G401 (cell line): ENCODE results near the gene MUC6. TPM values are rescaled to one million over a fixed set of nuclear protein-coding genes. Genes with fewer than 3 reads are reported as not detected.
A peak's percentile ranks its signal among the peaks of the same experiment; 100 is the strongest.
"Not testable (repeated sequence)": the region's sequence is repeated elsewhere in the genome, so short reads cannot be mapped to it uniquely, and the experiment has no call there.

Experiments used
- DNase-seq: peaks from one replicate; pipeline ENCODE4 v3.0.0-alpha.2; 2015; ENCODE audit warnings: low spot score
- in situ Hi-C: cut with HindIII; loops from 2 replicates; pipeline ENCODE4 v1.10.0; 2016; ENCODE audit warnings: low sequenced_read_pairs, mixed read lengths
- total RNA-seq: library from RNA; depleted of rRNA; stranded (reverse); fragments of >200 nt; shearing (Covaris generic); gene quantifications from 2 replicates; pipeline ENCODE4 v1.2.3, GENCODE V29; 2014

Gene MUC6
- total RNA-seq, 1 experiment from 2014 or later, result not detected

DNA sequence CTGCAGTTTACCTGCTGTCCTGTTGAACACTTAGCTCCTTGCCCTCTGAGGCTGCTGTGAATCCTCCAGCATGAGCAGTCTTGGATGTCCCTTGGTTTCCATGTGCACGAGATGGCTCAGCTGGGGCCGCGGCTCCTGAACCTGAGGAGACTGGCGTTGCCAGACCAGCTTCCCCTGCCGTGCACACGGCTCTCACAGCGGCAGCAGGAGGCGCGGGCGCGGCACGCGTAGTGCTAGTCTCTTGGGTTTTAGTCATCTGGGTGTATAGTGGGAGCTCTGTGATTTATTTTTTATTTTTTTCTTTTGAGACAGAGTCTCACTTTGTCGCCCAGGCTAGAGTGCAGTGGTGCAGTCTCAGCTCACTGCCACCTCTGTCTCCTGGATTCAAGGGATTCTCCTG is 54.8 kb downstream of the MUC6 start:
- in situ Hi-C loops, result no loop called here
- DNase-seq, result no peak

DNA sequence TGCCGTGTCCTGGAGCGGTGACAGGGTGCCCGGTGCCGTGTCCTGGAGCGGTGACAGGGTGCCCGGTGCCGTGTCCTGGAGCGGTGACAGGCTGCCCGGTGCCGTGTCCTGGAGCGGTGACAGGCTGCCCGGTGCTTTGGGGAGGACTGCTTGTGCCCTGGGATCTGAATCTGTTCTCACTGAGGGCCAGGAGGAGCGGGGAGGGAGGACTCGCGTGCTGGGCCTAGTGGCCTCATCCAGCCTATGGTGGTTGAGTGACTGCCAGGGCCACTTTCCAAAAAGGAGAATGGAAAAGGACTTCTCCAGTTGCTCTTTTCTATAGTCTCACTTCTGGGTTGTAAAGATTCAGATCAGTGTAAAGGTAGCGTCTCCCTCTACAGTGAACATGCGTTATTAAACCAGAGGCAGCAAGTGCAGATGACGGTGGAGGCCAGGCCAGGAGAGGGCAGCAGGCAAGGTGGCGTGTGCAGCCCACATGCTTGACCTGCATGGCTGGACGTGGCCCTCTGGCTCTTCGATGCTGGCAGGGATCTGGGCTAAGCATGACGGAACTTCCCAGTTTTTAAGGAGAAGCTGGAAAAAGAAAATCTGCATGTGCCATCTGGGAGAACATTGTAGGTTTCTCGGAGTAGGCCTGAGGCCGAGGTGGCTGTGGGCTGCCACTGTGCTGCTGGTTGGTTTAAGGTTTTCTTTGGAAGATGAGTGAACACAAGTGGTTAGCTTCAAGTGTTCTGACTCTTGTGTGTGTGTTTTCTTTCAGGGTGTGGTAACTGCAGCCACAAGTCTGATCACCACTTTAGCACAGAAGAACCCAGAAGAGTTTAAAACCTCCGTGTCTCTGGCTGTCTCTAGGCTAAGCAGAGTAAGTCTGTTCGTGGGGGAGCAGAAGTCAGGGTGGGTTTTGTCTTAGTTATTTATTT is 55.8 kb downstream of the MUC6 start:
- in situ Hi-C loops, result no loop called here
- peak; percentile 85 for DNase-seq

DNA sequence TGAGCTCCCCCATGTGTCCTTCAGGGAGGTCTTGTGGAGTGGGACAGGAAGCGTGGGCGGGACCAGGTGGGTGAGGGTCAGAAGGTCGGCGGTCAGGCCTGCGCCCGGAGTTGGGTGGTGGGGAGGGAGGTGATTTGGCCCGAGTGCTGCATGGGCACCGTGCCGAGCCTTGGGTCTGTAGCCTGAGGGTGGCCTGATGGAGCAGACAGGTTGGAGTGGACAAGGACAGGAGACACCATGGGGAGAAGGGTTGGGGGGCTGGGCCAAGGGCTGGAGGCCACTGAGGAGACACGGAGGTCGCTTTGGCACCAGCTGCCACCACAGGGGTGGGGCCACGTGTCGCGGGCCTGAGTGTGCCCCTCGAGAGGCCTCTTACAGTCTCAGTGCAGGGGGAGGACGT is 57.7 kb downstream of the MUC6 start:
- no peak for DNase-seq
- in situ Hi-C loops, result no loop called here

DNA sequence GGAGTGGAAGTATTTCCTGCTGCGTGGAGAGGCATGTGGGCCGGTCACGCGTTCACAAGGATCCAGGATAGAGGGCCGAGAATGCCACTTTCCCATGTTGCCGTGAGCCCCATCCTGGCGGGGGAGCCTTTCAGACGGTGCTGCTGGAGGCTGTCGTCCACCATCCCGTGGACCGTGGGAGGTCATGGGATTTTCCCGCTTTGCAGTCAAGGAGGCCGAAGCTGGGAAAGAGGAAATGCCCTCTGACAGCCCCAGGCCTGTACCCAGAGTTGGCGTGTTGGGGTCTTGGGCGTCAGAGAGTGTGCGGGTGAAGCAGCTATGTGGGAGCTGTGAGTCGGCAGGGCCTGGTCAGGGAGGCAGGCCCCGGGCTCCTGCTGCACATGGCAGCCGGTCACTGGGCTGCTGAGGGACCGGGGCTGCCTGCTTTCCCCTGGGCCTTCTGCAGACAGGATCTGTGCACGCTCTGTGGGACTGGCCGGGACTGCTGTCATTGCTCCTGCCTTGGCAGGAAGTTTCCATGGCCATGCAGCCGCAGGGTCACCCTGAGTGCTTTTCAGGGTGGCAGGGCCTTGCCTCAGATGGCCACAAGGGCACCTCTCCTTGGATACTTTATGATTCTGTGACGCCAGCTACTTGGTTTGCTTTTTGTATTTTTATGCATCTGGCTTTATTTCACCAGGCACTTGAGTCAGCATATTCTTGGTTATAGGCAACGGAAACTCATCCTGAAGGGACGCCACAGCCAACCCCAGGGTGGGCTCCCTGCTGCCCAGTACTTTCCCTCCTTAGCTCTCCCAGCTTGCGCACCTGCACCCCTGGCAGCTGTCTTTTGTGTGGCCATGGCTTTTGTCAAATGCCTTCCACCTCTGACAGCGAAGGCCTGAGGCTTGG is 58.4 kb downstream of the MUC6 start:
- in situ Hi-C loops, result no loop called here
- no peak for DNase-seq

DNA sequence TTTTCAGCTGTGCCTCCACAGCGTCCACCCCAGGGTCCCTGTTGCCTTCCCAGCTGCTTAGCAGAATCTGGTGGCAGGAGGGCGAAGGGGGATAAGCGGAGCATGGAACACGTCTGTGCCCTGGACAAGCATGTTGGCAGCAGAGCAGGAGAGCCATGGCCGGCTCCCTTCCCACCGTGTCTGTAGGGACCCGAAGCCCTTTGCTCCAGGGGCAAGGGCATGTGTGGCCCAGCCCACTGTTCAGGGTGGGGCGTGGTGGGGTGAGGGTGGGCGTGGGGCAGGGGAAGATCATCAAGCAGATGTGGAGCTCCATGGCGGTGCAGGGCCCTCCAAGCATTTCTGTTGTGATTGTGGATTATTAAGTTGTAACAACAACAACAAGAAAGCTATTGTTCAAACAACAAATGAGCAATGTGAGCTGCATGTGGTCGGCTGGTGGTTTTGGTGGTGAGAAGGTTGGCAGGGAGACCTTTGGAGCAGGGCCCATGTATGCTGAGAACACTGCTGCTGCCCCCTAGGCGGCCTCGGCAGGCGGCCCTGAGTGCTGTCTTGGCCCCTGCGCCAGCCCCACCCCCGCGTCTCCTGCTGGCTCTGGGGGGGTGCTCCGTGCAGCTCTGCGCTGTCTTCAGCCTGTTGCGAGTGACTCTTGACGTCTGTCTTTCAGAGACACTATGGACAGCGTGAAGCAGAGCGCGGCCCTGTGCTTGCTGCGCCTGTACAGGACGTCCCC is 59.9 kb downstream of the MUC6 start:
- in situ Hi-C loops, result no loop called here
- DNase-seq, result no peak

DNA sequence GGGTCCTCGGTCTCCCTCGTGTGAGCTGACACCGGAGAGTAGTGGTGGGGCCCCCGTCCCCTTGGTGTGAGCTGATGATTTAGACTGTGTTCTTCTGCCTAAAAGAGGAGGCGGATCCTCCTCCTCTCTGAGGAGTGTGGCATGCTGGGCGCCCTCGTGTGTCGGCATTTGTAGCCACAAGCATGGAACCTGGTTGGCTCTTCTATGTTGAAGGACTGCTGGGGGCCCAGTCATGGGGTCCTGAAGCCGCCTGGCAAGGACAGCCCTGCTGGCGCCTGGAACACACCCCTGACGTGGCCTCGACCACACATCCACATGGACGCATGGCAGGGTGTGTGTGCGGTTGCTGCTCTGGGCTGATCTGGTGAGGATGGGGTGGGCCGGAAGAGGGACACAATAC is 60.7 kb downstream of the MUC6 start:
- peak; percentile 74 for DNase-seq
- in situ Hi-C loops, result no loop called here

DNA sequence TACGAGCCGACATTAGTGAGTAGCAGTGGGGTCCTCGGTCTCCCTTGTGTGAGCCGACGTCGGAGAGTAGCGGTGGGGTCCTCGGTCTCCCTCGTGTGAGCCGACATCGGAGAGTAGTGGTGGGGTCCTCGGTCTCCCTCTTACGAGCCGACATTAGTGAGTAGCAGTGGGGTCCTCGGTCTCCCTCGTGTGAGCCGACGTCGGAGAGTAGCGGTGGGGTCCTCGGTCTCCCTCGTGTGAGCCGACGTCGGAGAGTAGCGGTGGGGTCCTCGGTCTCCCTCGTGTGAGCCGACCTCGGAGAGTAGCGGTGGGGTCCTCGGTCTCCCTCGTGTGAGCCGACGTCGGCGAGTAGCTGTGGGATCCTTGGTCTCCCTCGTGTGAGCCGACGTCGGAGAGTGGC is 61.1 kb downstream of the MUC6 start:
- DNase-seq, in situ Hi-C loops: not testable (repeated sequence)

DNA sequence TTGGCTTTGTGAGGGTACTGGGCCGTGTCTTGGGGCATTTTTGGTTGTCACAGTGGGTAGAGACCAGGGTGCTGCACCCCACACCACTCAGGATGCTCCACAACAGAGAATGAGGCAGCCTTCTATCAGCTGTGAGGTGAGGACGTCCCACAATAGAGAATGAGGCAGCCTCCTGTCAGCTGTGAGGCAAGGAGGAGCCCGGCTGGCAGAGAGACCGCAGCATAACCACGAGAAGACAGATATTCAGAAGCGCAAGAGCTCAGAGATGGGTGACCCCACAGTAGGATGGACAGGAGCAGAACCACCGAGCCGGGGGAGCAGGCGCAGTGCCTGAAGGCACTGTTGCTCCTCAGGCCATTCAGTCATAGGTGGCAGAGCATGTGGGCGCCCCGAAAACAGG is 63.3 kb downstream of the MUC6 start:
- in situ Hi-C loops, result no loop called here

DNA sequence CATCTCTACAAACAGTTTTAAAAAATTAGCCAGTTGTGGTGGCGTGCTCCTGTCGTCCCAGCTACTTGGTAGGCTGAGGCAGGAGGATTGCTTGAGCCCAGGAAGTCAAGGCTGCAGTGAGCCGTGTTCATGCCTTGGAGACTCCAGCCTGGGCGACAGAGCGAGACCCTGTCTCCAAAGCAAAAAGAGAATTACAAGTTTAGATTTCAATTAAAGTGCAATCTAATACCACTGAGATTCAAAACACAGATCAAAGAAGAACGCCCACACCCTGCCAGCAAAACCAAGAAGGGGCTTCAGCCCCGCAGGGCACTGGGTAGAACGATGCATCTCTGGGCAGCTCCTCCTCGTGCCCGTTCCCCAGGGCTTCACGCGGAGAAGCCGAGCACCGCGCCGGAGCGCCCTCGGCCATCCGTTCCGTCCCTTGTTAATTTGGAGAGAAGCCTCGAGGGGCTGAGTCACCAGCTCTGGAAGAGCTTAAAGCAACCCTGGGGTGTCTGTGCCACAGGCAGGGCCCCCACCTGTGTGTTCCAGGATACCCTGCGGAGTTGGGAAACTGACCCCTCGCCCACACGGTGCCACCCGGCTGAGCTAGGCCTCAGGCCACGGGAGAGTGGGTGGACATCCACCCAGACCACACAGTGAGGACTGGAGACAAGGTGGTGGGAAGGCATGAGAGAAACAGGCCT is 63.9 kb downstream of the MUC6 start:
- DNase-seq, result no peak
- in situ Hi-C loops, result no loop called here

More for the DNA sequence above, 63.3 kb downstream of the MUC6 start:
- DNase-seq, result no peak

DNA sequence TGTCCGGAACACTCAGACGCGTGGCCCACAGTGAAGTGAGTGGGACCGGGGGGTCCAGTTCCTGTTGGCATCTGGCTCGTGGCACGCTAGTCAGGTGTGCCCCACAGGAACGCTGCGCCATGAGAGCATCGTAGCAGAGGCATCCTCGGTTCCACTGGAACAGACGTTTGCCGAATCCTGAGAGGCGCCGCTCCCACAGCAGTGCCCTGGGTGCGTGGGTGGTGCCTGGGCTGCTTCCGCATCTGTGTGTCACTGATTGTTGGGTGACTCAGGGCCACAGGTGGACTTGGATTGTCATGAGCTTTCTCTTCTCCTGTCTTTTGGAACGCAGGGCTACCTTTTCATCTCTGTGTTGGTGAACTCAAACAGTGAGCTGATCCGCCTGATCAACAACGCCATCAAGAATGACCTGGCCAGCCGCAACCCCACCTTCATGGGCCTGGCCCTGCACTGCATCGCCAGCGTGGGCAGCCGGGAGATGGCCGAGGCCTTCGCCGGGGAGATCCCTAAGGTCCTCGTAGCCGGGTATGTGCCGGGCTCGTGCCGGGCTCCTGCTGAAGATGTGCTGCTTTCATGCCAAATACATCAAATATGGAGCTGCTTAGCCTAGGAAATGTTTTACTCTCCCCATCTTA is 64.7 kb downstream of the MUC6 start:
- DNase-seq, result no peak
- in situ Hi-C loops, result no loop called here

DNA sequence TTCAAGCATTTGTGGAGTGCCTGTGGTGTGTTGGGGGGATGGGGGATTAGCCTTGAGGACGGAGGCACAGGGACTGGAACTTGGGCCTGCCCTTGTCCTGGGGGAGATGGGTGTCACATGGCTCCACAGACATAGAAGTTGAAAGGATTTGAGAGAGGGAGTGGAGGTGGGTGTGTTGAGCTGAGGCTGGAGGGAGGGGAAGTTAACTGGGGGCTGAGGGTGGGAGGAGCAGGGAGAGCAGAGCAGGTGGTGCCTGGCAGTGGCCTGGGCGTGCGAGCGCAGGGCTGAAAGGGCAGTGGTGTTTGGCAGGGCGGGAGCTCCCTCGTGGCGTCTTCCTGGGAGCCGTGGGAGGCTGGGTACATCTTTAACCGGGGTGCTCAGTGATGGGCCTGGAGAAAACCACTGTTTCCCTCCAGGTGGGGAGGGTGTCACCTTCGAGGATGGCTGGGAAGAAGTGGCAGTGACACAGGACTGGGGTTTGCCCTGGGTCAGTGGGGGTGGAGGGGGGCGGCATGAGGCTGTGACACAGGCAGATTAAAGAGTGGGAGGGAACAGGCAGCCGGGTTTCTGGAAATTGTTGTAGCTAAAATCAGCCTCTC is 65.3 kb downstream of the MUC6 start:
- DNase-seq, result no peak
- in situ Hi-C loops, result no loop called here

DNA sequence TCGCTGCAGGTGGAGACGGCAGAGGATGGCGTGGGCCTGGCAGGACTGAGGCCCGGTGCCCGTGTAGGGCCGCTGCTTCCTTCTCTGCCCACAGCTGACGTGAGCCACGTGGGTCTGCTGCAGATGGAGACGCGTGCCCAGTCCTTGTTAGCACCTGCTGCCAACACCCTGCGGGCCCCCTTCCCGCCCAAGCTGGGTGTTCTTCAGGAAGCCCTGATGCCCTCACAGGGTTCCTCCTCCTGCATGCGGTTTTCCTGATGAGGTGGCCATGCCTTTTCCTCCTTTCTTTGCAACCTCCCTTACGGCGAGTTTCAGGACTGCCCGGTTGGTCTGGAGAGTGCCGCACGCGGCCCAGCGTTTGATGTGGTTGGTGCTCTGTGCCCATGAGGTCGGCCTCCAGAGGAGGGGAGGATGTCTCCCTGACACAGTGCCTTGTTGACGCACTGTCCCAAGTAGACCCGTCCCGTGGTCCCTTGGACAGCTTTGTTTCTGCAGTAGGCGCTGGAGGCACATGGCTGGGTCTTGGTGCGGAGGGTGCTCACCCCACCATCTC is 66.1 kb downstream of the MUC6 start:
- in situ Hi-C loops, result no loop called here
- DNase-seq, result no peak

DNA sequence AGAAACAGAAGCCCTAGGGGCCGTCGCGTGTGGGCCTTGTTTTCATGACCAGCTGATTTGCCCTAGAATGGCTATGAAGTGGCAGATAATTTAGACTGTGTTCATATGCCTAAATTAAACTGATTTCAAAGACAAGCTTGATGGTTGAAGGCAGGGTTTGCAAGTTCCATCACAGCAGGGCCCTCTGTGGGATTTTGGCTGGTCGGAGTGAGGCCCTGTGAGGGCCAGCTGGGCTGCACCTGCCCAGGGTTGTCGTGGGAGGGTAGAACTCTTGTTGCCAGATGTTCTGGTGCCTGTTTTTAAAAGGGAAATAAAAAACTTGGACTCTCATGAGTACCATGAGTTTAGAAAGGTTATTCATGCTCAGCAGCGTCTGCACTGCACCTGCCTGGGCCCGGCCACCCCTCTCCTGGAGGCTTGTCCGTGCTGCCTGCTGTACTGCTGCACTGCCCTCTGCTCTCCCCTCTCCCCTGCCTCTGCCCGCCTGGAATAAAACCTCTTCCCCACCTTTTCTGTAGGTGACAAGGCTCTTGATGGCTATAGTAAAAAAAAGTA is 66.8 kb downstream of the MUC6 start:
- DNase-seq, result no peak
- in situ Hi-C loops, result no loop called here

DNA sequence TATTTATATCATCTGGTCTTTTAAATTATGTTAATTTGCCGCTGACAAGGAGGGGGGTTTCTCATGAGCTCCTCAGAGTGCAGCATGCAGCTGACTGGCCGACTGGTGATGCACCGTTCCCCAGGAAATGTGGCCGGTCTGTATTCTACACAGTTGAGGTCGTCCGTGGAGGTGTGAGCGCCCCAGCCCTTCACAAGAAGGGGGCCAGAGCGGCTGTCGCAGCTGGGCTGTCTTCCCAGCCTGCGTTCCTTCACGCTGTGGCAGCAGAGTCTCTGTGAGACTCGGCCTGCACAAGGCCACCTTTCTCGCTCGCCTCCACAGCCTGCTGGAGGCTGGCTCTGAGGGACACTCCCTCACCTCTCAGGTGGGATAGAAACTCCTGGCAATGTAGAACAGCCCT is 67.7 kb downstream of the MUC6 start:
- in situ Hi-C loops, result no loop called here
- no peak for DNase-seq

DNA sequence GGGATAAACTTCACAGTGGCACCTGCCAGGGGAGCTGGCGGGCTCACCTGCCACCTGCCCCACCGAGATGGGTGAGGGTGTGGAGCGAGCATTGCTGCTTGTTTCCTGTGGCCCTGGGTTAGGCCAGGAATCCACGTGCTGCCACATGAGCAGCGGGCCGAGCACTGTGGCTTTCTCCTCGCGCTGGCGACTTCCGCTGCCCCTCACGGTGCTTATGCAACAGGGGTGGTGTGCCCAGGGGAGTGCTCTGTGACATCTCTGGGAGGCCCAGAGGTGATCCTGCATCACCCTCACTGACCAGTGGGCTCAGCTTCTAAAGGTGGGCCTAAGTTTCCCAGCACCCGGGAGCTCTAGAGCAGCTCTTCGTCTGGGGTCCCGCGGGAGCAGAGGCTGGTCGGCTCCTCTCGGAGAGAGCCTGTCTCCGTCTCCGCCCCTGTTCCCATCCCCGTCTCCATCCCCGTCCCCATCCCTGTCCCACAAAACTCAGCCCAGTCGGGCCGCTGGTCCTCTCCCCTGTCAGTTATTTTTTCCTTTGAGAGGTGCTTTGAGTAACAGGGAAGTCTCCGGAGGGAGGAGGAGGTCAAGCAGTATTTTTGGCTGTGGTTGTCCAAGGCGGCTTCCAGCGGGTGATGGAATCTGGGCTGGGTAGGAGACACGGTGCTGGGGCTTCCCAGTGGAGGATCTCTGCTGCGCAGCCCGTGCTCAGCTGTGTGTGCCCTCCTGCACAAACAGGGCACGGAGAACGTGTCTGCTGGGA is 68.3 kb downstream of the MUC6 start:
- in situ Hi-C loops, result no loop called here
- DNase-seq, result no peak

DNA sequence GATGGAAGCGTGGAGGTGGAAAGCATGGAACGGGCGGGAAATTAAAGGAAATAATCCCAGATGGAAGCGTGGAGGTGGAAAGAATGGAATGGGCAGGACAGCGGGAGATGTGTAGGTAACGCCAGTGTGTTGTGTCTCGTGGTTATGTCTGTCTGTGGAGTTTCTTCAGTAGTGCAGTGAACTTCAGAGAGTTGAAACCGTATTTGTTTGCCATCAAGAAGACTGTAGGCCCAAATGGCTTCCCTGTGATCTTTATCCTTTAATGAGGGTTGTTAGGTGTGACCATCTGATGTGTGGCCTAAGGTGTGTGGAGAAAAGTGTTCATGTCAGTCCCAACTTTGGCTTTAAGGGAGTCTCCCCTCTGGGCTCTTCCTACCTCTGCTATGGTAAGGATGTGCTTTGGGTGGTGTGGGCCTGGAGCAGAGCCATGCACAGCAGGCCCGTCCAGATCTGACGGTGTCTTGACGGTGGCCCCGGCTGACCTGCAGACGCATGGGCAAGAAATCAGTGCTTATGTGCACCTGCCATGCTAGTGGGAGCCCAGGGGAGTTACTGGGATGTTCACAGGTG is 71.2 kb downstream of the MUC6 start:
- no peak for DNase-seq
- in situ Hi-C loops, result no loop called here

DNA sequence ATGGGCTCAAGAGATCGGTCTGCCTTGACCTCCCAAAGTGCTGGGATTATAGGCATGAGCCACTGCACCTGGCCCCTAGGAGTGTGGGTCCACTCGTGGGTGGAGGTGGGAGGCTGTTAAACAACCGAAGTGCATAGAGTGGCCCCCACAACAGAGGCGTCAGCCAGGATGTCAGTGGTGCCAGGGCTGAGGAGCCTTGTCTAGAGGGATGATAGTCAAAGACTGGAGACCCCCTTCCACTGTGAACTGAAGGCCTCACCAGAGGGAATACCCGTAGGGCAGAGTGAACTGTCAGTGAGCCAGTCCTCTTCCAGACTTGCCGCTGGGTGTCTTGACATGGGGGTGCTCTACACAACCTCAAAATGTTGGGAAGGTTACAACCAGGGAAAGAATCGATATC is 72.7 kb downstream of the MUC6 start:
- in situ Hi-C loops, result no loop called here
- DNase-seq, result no peak
